Measurements from ENCODE around the gene CTSV. TPM values are rescaled to one million over a fixed set of nuclear protein-coding genes. Genes with fewer than 3 reads are reported as not detected.
"Not testable (repeated sequence)": the region's sequence is repeated elsewhere in the genome, so short reads cannot be mapped to it uniquely, and the experiment has no call there.

The CTSV gene
- total and polyA plus RNA-seq, 2 donors (not counting 1 experiment from before 2014, with no cell fraction given), result 0.25 to 0.66 TPM

GRCh38 chr9:97075289-97075985, 36.5 kb upstream of the CTSV start:
- no peak overlapping the region for H3K27ac ChIP-seq (ENCODE audit: insufficient read depth, low read length)
- H3K79me2 ChIP-seq (ENCODE audit: control insufficient read depth, insufficient read depth, low read length), result no peaks in the 10 kb centered on the region
- no peak overlapping the region for H3K4me2 ChIP-seq (ENCODE audit: extremely low read depth, insufficient read depth, low read length)
- no peaks in the 10 kb centered on the region for H3K9me3 ChIP-seq (ENCODE audit: control insufficient read depth, insufficient read depth, low read depth, low read length)
- H3K9ac ChIP-seq (ENCODE audit: insufficient read depth, low read length), result no peak overlapping the region
- H3K36me3 ChIP-seq (ENCODE audit: control insufficient read depth, insufficient read depth, low read length), result no peaks in the 10 kb centered on the region
- no peak for DNase-seq (ENCODE audit: low read depth in 2 of 2)
- no peaks in the 10 kb centered on the region for H3K4me1 ChIP-seq (ENCODE audit: control insufficient read depth, extremely low read depth, insufficient read depth, low read length)
- H3K27me3 ChIP-seq (ENCODE audit: control insufficient read depth, insufficient read depth, low read length), result no peaks in the 10 kb centered on the region
- no peak overlapping the region for H3K4me3 ChIP-seq (replicated peaks in 1 of 4; ENCODE audit: control extremely low read depth in 1 of 4, insufficient read depth in 1 of 4, low read depth in 3 of 4, low read length in 4 of 4)
- no peak for TF ChIP-seq EZH2 (IDR thresholded peaks at IDR 0.05; ENCODE audit: low read length, missing control alignments)
- TF ChIP-seq, protein P1, sequence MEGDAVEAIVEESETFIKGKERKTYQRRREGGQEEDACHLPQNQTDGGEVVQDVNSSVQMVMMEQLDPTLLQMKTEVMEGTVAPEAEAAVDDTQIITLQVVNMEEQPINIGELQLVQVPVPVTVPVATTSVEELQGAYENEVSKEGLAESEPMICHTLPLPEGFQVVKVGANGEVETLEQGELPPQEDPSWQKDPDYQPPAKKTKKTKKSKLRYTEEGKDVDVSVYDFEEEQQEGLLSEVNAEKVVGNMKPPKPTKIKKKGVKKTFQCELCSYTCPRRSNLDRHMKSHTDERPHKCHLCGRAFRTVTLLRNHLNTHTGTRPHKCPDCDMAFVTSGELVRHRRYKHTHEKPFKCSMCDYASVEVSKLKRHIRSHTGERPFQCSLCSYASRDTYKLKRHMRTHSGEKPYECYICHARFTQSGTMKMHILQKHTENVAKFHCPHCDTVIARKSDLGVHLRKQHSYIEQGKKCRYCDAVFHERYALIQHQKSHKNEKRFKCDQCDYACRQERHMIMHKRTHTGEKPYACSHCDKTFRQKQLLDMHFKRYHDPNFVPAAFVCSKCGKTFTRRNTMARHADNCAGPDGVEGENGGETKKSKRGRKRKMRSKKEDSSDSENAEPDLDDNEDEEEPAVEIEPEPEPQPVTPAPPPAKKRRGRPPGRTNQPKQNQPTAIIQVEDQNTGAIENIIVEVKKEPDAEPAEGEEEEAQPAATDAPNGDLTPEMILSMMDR (conservative IDR thresholded peaks at IDR 0.05 in 1 of 2, IDR thresholded peaks at IDR 0.05 in 1 of 2; ENCODE audit: low read depth in 1 of 2, low read length in 2 of 2), result no peak
- no peak overlapping the region for H2AFZ ChIP-seq (ENCODE audit: low read length)
- H4K20me1 ChIP-seq (ENCODE audit: control insufficient read depth, extremely low read depth, insufficient read depth, low read length), result no peaks in the 10 kb centered on the region

GRCh38 chr9:97073506-97073905, 34.6 kb upstream of the CTSV start:
- Histone ChIP-seq H3K27ac (ENCODE audit: insufficient read depth, low read length) (no peak overlapping the region), H3K4me1 (ENCODE audit: control insufficient read depth, extremely low read depth, insufficient read depth, low read length) (no peaks in the 10 kb centered on the region), H3K9ac (ENCODE audit: insufficient read depth, low read length) (no peak overlapping the region), H3K36me3 (ENCODE audit: control insufficient read depth, insufficient read depth, low read length) (no peaks in the 10 kb centered on the region), H3K9me3 (ENCODE audit: control insufficient read depth, insufficient read depth, low read depth, low read length) (no peaks in the 10 kb centered on the region), H4K20me1 (ENCODE audit: control insufficient read depth, extremely low read depth, insufficient read depth, low read length) (no peaks in the 10 kb centered on the region), H3K4me3 (replicated peaks in 1 of 4; ENCODE audit: control extremely low read depth in 1 of 4, insufficient read depth in 1 of 4, low read depth in 3 of 4, low read length in 4 of 4) (no peak overlapping the region), H2AFZ (ENCODE audit: low read length) (no peak overlapping the region), H3K4me2 (ENCODE audit: extremely low read depth, insufficient read depth, low read length) (no peak overlapping the region), H3K79me2 (ENCODE audit: control insufficient read depth, insufficient read depth, low read length) (no peaks in the 10 kb centered on the region), H3K27me3 (ENCODE audit: control insufficient read depth, insufficient read depth, low read length) (no peaks in the 10 kb centered on the region)
- no peak for TF ChIP-seq EZH2 (IDR thresholded peaks at IDR 0.05; ENCODE audit: low read length, missing control alignments)
- TF ChIP-seq, protein P1 (conservative IDR thresholded peaks at IDR 0.05 in 1 of 2, IDR thresholded peaks at IDR 0.05 in 1 of 2; ENCODE audit: low read depth in 1 of 2, low read length in 2 of 2), result no peak
- no peak for DNase-seq (ENCODE audit: low read depth in 2 of 2)

DNA sequence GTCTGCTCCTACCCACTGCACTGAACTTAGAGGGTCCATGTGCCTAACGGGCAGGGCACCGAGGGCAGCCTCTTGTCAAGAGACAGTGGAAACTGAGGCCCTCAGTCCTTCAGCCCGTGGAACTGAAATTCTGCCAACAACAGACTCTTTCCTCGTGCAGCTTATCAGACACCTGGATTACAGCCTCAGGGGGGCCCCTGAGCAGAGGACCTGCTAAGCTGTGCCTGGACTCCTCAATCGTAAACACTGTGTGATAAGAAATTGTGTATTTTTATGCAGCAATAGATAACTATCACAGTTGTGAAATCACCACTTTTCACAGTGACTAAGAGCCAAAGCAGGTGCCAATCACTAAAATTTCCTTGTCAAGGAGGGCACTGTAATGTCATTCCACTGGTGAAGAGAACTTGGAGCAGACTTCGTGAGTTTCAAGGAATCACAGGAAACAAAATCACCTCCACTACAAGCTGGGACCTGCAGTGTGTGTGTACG, 33.4 kb upstream of the CTSV start:
- TF ChIP-seq EZH2 (IDR thresholded peaks at IDR 0.05; ENCODE audit: low read length, missing control alignments), result no peak
- TF ChIP-seq, protein P1 (conservative IDR thresholded peaks at IDR 0.05 in 1 of 2, IDR thresholded peaks at IDR 0.05 in 1 of 2; ENCODE audit: low read depth in 1 of 2, low read length in 2 of 2), result no peak
- Histone ChIP-seq H3K27ac (ENCODE audit: insufficient read depth, low read length) (no peak overlapping the region), H3K36me3 (ENCODE audit: control insufficient read depth, insufficient read depth, low read length) (no peaks in the 10 kb centered on the region), H3K79me2 (ENCODE audit: control insufficient read depth, insufficient read depth, low read length) (no peaks in the 10 kb centered on the region), H3K27me3 (ENCODE audit: control insufficient read depth, insufficient read depth, low read length) (no peaks in the 10 kb centered on the region), H3K9ac (ENCODE audit: insufficient read depth, low read length) (no peak overlapping the region), H3K4me3 (replicated peaks in 1 of 4; ENCODE audit: control extremely low read depth in 1 of 4, insufficient read depth in 1 of 4, low read depth in 3 of 4, low read length in 4 of 4) (no peak overlapping the region), H3K9me3 (ENCODE audit: control insufficient read depth, insufficient read depth, low read depth, low read length) (no peaks in the 10 kb centered on the region), H4K20me1 (ENCODE audit: control insufficient read depth, extremely low read depth, insufficient read depth, low read length) (no peaks in the 10 kb centered on the region), H2AFZ (ENCODE audit: low read length) (no peak overlapping the region), H3K4me2 (ENCODE audit: extremely low read depth, insufficient read depth, low read length) (no peak overlapping the region), H3K4me1 (ENCODE audit: control insufficient read depth, extremely low read depth, insufficient read depth, low read length) (no peaks in the 10 kb centered on the region)
- no peak for DNase-seq (ENCODE audit: low read depth in 2 of 2)

DNA sequence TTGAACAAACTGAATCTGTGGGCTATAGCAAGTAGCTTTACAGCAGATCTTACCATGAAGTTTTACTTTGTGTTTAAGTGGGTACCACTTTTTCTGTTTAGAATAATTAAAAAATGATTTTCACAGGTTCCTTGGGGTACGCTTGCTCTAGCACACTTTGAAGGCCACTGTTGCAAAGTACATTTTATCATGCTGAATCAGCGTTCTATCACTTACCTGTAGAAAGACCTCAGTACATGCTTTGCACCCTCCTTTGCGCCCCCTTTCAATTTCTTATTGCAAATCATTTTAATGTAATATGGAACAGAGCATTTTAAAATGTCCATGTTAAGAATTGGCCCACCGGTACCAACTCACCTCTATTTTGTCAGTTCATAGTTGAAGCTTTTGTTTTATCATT, 31.4 kb upstream of the CTSV start:
- not testable (repeated sequence) for H3K4me3 ChIP-seq (replicated peaks in 1 of 4; ENCODE audit: control extremely low read depth in 1 of 4, insufficient read depth in 1 of 4, low read depth in 3 of 4, low read length in 4 of 4); H3K9me3 ChIP-seq (ENCODE audit: control insufficient read depth, insufficient read depth, low read depth, low read length); H3K36me3 ChIP-seq (ENCODE audit: control insufficient read depth, insufficient read depth, low read length); H3K9ac ChIP-seq (ENCODE audit: insufficient read depth, low read length); H4K20me1 ChIP-seq (ENCODE audit: control insufficient read depth, extremely low read depth, insufficient read depth, low read length); H3K27me3 ChIP-seq (ENCODE audit: control insufficient read depth, insufficient read depth, low read length); H3K4me1 ChIP-seq (ENCODE audit: control insufficient read depth, extremely low read depth, insufficient read depth, low read length); DNase-seq (ENCODE audit: low read depth in 2 of 2); H3K27ac ChIP-seq (ENCODE audit: insufficient read depth, low read length); H2AFZ ChIP-seq (ENCODE audit: low read length); H3K79me2 ChIP-seq (ENCODE audit: control insufficient read depth, insufficient read depth, low read length); H3K4me2 ChIP-seq (ENCODE audit: extremely low read depth, insufficient read depth, low read length)
